NCI-H1417 (cell line): ENCODE measurements around the gene SYNE1.
"Not testable (repeated sequence)": the region's sequence is repeated elsewhere in the genome, so short reads cannot be mapped to it uniquely, and the experiment has no call there.

Source experiments
- DNase-seq, 3 experiments: peaks; one replicate each; lab custom pipeline; 2025; lab: John Stamatoyannopoulos, UW

Gene SYNE1

GRCh38 chr6:152563177-152563576, 74.0 kb downstream of the SYNE1 start:
- DNase-seq, result no peak

- not testable (repeated sequence) for DNase-seq
Observed at GRCh38 chr6:152558798-152559197, 78.4 kb downstream of the SYNE1 start.

GRCh38 chr6:152557502-152557901, 79.7 kb downstream of the SYNE1 start:
- no peak for DNase-seq

GRCh38 chr6:152554851-152555250, 82.3 kb downstream of the SYNE1 start:
- no peak for DNase-seq

GRCh38 chr6:152552616-152553209, 84.4 kb downstream of the SYNE1 start:
- DNase-seq, result peak; percentile 47 to 84 (median 66)

- DNase-seq, result no peak
Observed at GRCh38 chr6:152543519-152543918, 93.6 kb downstream of the SYNE1 start.

- DNase-seq, result no peak
Observed at GRCh38 chr6:152540381-152540780, 96.8 kb downstream of the SYNE1 start.

GRCh38 chr6:152534541-152534940, 102.6 kb downstream of the SYNE1 start:
- no peak for DNase-seq

GRCh38 chr6:152532556-152533422, 104.4 kb downstream of the SYNE1 start:
- no peak for DNase-seq

GRCh38 chr6:152531659-152532058, 105.5 kb downstream of the SYNE1 start:
- DNase-seq, result no peak

GRCh38 chr6:152529369-152529768, 107.8 kb downstream of the SYNE1 start:
- DNase-seq, result no peak

GRCh38 chr6:152514120-152514519, 123.0 kb downstream of the SYNE1 start:
- DNase-seq, result not testable (repeated sequence)

GRCh38 chr6:152509916-152510315, 127.2 kb downstream of the SYNE1 start:
- DNase-seq, result no peak

- no peak for DNase-seq
Observed at GRCh38 chr6:152508477-152508876, 128.7 kb downstream of the SYNE1 start.

GRCh38 chr6:152503546-152503945, 133.6 kb downstream of the SYNE1 start:
- no peak for DNase-seq

- DNase-seq, result no peak
Observed at GRCh38 chr6:152502421-152503188, 134.6 kb downstream of the SYNE1 start.

- no peak for DNase-seq
Observed at GRCh38 chr6:152499931-152500330, 137.2 kb downstream of the SYNE1 start.

- no peak for DNase-seq
Observed at GRCh38 chr6:152496731-152497130, 140.4 kb downstream of the SYNE1 start.

GRCh38 chr6:152495456-152495855, 141.7 kb downstream of the SYNE1 start:
- DNase-seq, result not testable (repeated sequence)

GRCh38 chr6:152492281-152492680, 144.9 kb downstream of the SYNE1 start:
- not testable (repeated sequence) for DNase-seq

GRCh38 chr6:152491501-152491900, 145.7 kb downstream of the SYNE1 start:
- not testable (repeated sequence) for DNase-seq

- not testable (repeated sequence) for DNase-seq
Observed at GRCh38 chr6:152490971-152491378, 146.2 kb downstream of the SYNE1 start.

GRCh38 chr6:152484806-152485205, 152.4 kb downstream of the SYNE1 start:
- no peak for DNase-seq
